Transverse colon (tissue), 4 donors: ENCODE data around the gene REC8. TPM values are rescaled to one million over a fixed set of nuclear protein-coding genes. Genes with fewer than 3 reads are reported as not detected.

Experiments used
- DNase-seq: peaks from one replicate; pipeline ENCODE4 v3.0.0-alpha.2; 2019
- H3K27ac ChIP-seq, 4 donors: fragments of 200-600 bp; sonication (generic); 2 replicates each; pipeline ENCODE4 v1.5.1; 2016 to 2018; ENCODE audit warnings: inconsistent platforms in 4 of 4
- H3K27me3 ChIP-seq: fragments of 200-600 bp; sonication (generic); 2 replicates; pipeline ENCODE4 v1.5.1; 2017; ENCODE audit warnings: inconsistent platforms
- H3K36me3 ChIP-seq, 4 donors: fragments of 200-600 bp; sonication (generic); 2 replicates each; pipeline ENCODE4 v1.5.1; 2017 to 2019; ENCODE audit warnings: inconsistent platforms in 4 of 4
- H3K4me1 ChIP-seq, 4 donors: fragments of 200-600 bp; sonication (generic); 2 replicates each; pipeline ENCODE4 v1.5.1; 2017 to 2020; ENCODE audit warnings: inconsistent platforms in 4 of 4
- H3K4me3 ChIP-seq, 4 donors: fragments of 200-600 bp; sonication (generic); 1 replicate in 1 of 4; 2 replicates in 3 of 4; pipeline versions ENCODE4 v1.5.1 to v1.6.1; 2017 to 2019; ENCODE audit warnings: inconsistent platforms in 4 of 4
- H3K9me3 ChIP-seq, 2 donors: fragments of 200-600 bp; sonication (generic); 2 replicates each; pipeline ENCODE4 v1.5.1; 2017 to 2019; ENCODE audit warnings: inconsistent platforms in 2 of 2
- CTCF ChIP-seq, 5 experiments: fragments of 200-600 bp in 3 of 5; fragments of 450-650 bp in 2 of 5; sonication (generic) in 3 of 5; IDR thresholded peaks; 1 replicate in 2 of 5; 2 replicates in 3 of 5; pipeline ENCODE4 v1.5.1; 2016 to 2017; ENCODE audit warnings: antibody characterized with exemption in 5 of 5, inconsistent platforms in 3 of 5, mild to moderate bottlenecking in 2 of 5, moderate library complexity in 1 of 5
- EP300 ChIP-seq: sonication (generic); formaldehyde crosslinking; IDR thresholded peaks from one replicate; pipeline ENCODE4 v1.6.1; 2017; ENCODE audit warnings: antibody characterized with exemption, low read depth
- POLR2A ChIP-seq: fragments of 450-650 bp; IDR thresholded peaks from one replicate; pipeline ENCODE4 v1.6.1; 2016; ENCODE audit warnings: antibody characterized with exemption, mild to moderate bottlenecking, moderate library complexity
- POLR2AphosphoS5 ChIP-seq, 3 donors: sonication (generic); formaldehyde crosslinking; IDR thresholded peaks; one replicate each; pipeline ENCODE4 v1.6.1; 2016; ENCODE audit warnings: antibody characterized with exemption in 3 of 3
- WGBS, 2 donors: methylation state at CpG; one replicate each; pipeline ENCODE4 v1.1.5; 2018; ENCODE audit warnings: low coverage in 1 of 2; 5-methylcytosine and 5-hydroxymethylcytosine counted together
- in situ Hi-C, 4 donors: fragments of 200-750 bp; cut with MboI; loops; one replicate each; pipeline versions ENCODE4 v1.15.0 to v1.15.1; 2017; ENCODE audit warnings: low sequenced_read_pairs in 3 of 4, low pct_ligation_motif_present in 1 of 4, low pct_unique_long_range_greater_than_20kb in 1 of 4
- intact Hi-C: fragments of 100-400 bp; cut with DNase I; formaldehyde crosslinking; loops from one replicate; pipeline ENCODE4 v1.15.1; 2023; ENCODE audit warnings: low total_unique reads
- total RNA-seq, 4 donors: library from RNA; depleted of rRNA; stranded (reverse); fragments of >200 nt; gene quantifications; one replicate each; pipeline ENCODE4 v1.1.0, GENCODE V29; 2016

Gene REC8
- total RNA-seq, 4 donors from 2014 or later = 11.3 to 112 (median 31.2) TPM

- intact Hi-C loops = no loop called here
- no peaks in the 10 kb centered on the region for H3K27me3 ChIP-seq
- TF ChIP-seq POLR2AphosphoS5 (IDR thresholded peaks at IDR 0.05) (no peak), CTCF (IDR thresholded peaks at IDR 0.05) (no peak), EP300 (no peak), POLR2A (no peak)
- H3K4me1 ChIP-seq = peaks cover 5 to 11% (median 6%) of the 10 kb centered on the region in 4 donors
- WGBS, 2 donors = 95 to 97% methylated on average over 4 to 14 of the region's 14 CpGs
- in situ Hi-C loops = no loop called here
- DNase-seq = no peak
- no peak overlapping the region for H3K27ac ChIP-seq
- H3K4me3 ChIP-seq = no peak overlapping the region
- peaks cover 0 to 18% (median 7%) of the 10 kb centered on the region in 4 donors for H3K36me3 ChIP-seq
- H3K9me3 ChIP-seq = no peaks in the 10 kb centered on the region
These were observed 6.0 kb downstream of the REC8 start for GRCh38 chr14:24177891-24178290.

GRCh38 chr14:24178399-24179178 lies 6.7 kb downstream of the REC8 start:
- H3K4me3 ChIP-seq = no peak overlapping the region
- no peaks in the 10 kb centered on the region for H3K27me3 ChIP-seq
- intact Hi-C loops (no loop called here), in situ Hi-C loops (no loop called here)
- H3K9me3 ChIP-seq = no peaks in the 10 kb centered on the region
- H3K4me1 ChIP-seq = peaks cover 5 to 11% (median 6%) of the 10 kb centered on the region in 4 donors
- H3K27ac ChIP-seq = peak overlapping the region; percentile 68 to 78 (median 72)
- TF ChIP-seq POLR2AphosphoS5 (IDR thresholded peaks at IDR 0.05) (no peak), POLR2A (no peak), CTCF (IDR thresholded peaks at IDR 0.05) (no peak), EP300 (no peak)
- DNase-seq = no peak
- 89 to 90% methylated on average over 2 to 12 of the region's 12 CpGs for WGBS, 2 donors
- H3K36me3 ChIP-seq = peaks cover 0 to 22% (median 4%) of the 10 kb centered on the region in 4 donors

GRCh38 chr14:24179294-24179960 lies 7.5 kb downstream of the REC8 start:
- intact Hi-C loops = no loop called here
- no peak for TF ChIP-seq POLR2A
- TF ChIP-seq POLR2AphosphoS5 (IDR thresholded peaks at IDR 0.05) = no peak
- H3K36me3 ChIP-seq = peaks cover 0 to 30% (median 3%) of the 10 kb centered on the region in 4 donors
- H3K27me3 ChIP-seq = no peaks in the 10 kb centered on the region
- no peak for DNase-seq
- peak overlapping the region; percentile 68 to 78 (median 72) for H3K27ac ChIP-seq
- no peaks in the 10 kb centered on the region for H3K9me3 ChIP-seq
- 88% methylated on average over 14 of the region's 14 CpGs; no CpG with 5 or more reads in 1 of the 2 donors for WGBS, 2 donors
- H3K4me3 ChIP-seq = no peak overlapping the region
- in situ Hi-C loops = no loop called here
- H3K4me1 ChIP-seq = peaks cover 5 to 11% (median 6%) of the 10 kb centered on the region in 4 donors

- Histone ChIP-seq H3K27me3 (no peaks in the 10 kb centered on the region), H3K4me1 (peaks cover 5 to 11% (median 6%) of the 10 kb centered on the region in 4 donors), H3K4me3 (no peak overlapping the region), H3K36me3 (peaks cover 0 to 33% (median 3%) of the 10 kb centered on the region in 4 donors), H3K27ac (peak overlapping the region; percentile 68 to 78 (median 72)), H3K9me3 (no peaks in the 10 kb centered on the region)
- 53 to 62% methylated on average over 3 to 18 of the region's 18 CpGs for WGBS, 2 donors
- no peak for DNase-seq
- TF ChIP-seq POLR2AphosphoS5 (IDR thresholded peaks at IDR 0.05) (no peak), POLR2A (no peak), CTCF (IDR thresholded peaks at IDR 0.05) (no peak), EP300 (no peak)
- intact Hi-C loops = no loop called here
- in situ Hi-C loops = no loop called here
These were observed 8.3 kb downstream of the REC8 start for GRCh38 chr14:24179961-24180796.
